GM12878 (cell line): ENCODE results near the gene SERPINB4. TPM values are rescaled to one million over a fixed set of nuclear protein-coding genes. Genes with fewer than 3 reads are reported as not detected.

ENCODE experiments used
- E4F1 ChIP-seq: fragments of 450-650 bp; IDR thresholded peaks from 2 replicates; pipeline ENCODE4 v1.6.1; 2018; ENCODE audit warnings: borderline replicate concordance, mild to moderate bottlenecking; ENCODE audit not compliant: partially characterized antibody
- IKZF2 ChIP-seq, 2 experiments: fragments of 450-650 bp; IDR thresholded peaks; 2 replicates each; pipeline ENCODE4 v1.6.1; 2017; ENCODE audit warnings: mild to moderate bottlenecking in 2 of 2, moderate library complexity in 2 of 2
- JUNB ChIP-seq: IDR thresholded peaks from 2 replicates; pipeline ENCODE4 v1.6.1; 2016; ENCODE audit warnings: antibody characterized with exemption, mild to moderate bottlenecking
- KLF5 ChIP-seq: fragments of 450-650 bp; IDR thresholded peaks from 2 replicates; pipeline ENCODE4 v1.6.1; 2014; ENCODE audit warnings: mild to moderate bottlenecking; ENCODE audit not compliant: partially characterized antibody
- NFYA ChIP-seq: IDR thresholded peaks from 2 replicates; pipeline ENCODE4 v1.6.1; 2011; ENCODE audit warnings: low read depth, mild to moderate bottlenecking, low read length, improper control_type of control experiment, borderline replicate concordance
- PML ChIP-seq: IDR thresholded peaks from 2 replicates; pipeline ENCODE4 v1.6.1; 2012; ENCODE audit warnings: low read length, inconsistent platforms
- SP1 ChIP-seq: IDR thresholded peaks from one replicate; pipeline ENCODE4 v1.6.1; 2011; ENCODE audit warnings: low read depth, low read length
- SUZ12 ChIP-seq: fragments of 200-600 bp; sonication (generic); IDR thresholded peaks from one replicate; pipeline ENCODE4 v1.6.1; 2018; ENCODE audit warnings: antibody characterized with exemption, mild to moderate bottlenecking; ENCODE audit not compliant: unreplicated experiment
- YY1 ChIP-seq: IDR thresholded peaks from 2 replicates; pipeline ENCODE4 v1.6.1; 2011; ENCODE audit warnings: low read depth, mild to moderate bottlenecking, low read length
- polyA plus RNA-seq, 11 experiments: library from polyadenylated mRNA; depleted of rRNA in 4 of 11; unstranded in 6 of 11; stranded (reverse) in 5 of 11; fragments of >200 nt; fragmentation: Nextera tagmentation in 4 of 11; fragmentation: Illumina TruSeq in 1 of 11; extraction: Ambion mirVana in 4 of 11; extraction: Trizol in 1 of 11; gene quantifications; 1 replicate in 1 of 11; 2 replicates in 10 of 11; pipeline versions ENCODE4 v1.2.1 to v1.2.3, GENCODE V29; 2011 to 2016; ENCODE audit warnings: inconsistent platforms in 2 of 11, missing spikeins in 2 of 11, low read depth in 1 of 11
- total RNA-seq, 4 experiments: library from RNA; depleted of rRNA in 3 of 4; stranded (reverse); fragments of >200 nt in 3 of 4; fragmentation: Illumina TruSeq in 1 of 4; extraction: Trizol in 1 of 4; gene quantifications; 2 replicates each; pipeline versions ENCODE4 v1.2.1 to v1.2.3, GENCODE V29; 2013 to 2021
- TF ChIP-seq, protein P1 (sequence below): IDR thresholded peaks from 2 replicates; pipeline ENCODE4 v1.6.1; 2012; ENCODE audit warnings: improper control_type of control experiment, low read depth, low read length; ENCODE audit not compliant: insufficient replicate concordance

Gene SERPINB4
- total and polyA plus RNA-seq, 10 of the 15 experiments (the other 5 are each of a cell fraction or from before 2014, with no cell fraction given): not detected

DNA sequence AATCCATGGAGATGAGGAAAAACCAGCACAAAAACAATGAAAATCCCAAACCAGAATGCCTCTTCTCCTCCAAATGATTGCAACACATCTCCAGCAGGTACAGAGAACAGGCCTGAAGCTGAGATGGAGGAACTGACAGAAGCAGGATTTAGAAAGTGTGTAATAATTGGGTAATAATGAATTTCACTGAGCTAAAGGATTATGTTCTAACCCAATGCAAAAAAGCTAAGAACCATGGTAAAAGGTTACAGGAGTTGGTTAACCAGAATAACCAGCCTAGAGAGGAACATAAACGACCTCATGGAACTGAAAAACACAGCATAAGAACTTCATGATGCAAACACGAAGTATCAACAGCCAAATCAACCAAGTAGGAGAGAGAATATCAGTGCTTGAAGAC is 45.0 kb upstream of the SERPINB4 start (continued):
- TF ChIP-seq, protein P1, sequence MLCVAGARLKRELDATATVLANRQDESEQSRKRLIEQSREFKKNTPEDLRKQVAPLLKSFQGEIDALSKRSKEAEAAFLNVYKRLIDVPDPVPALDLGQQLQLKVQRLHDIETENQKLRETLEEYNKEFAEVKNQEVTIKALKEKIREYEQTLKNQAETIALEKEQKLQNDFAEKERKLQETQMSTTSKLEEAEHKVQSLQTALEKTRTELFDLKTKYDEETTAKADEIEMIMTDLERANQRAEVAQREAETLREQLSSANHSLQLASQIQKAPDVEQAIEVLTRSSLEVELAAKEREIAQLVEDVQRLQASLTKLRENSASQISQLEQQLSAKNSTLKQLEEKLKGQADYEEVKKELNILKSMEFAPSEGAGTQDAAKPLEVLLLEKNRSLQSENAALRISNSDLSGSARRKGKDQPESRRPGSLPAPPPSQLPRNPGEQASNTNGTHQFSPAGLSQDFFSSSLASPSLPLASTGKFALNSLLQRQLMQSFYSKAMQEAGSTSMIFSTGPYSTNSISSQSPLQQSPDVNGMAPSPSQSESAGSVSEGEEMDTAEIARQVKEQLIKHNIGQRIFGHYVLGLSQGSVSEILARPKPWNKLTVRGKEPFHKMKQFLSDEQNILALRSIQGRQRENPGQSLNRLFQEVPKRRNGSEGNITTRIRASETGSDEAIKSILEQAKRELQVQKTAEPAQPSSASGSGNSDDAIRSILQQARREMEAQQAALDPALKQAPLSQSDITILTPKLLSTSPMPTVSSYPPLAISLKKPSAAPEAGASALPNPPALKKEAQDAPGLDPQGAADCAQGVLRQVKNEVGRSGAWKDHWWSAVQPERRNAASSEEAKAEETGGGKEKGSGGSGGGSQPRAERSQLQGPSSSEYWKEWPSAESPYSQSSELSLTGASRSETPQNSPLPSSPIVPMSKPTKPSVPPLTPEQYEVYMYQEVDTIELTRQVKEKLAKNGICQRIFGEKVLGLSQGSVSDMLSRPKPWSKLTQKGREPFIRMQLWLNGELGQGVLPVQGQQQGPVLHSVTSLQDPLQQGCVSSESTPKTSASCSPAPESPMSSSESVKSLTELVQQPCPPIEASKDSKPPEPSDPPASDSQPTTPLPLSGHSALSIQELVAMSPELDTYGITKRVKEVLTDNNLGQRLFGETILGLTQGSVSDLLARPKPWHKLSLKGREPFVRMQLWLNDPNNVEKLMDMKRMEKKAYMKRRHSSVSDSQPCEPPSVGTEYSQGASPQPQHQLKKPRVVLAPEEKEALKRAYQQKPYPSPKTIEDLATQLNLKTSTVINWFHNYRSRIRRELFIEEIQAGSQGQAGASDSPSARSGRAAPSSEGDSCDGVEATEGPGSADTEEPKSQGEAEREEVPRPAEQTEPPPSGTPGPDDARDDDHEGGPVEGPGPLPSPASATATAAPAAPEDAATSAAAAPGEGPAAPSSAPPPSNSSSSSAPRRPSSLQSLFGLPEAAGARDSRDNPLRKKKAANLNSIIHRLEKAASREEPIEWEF: no peak
- TF ChIP-seq NFYA: no peak
- no peak for TF ChIP-seq E4F1
- TF ChIP-seq SP1: no peak
- no peak for TF ChIP-seq PML
- TF ChIP-seq IKZF2 (IDR thresholded peaks at IDR 0.05): no peak
- no peak for TF ChIP-seq KLF5
- no peak for TF ChIP-seq JUNB
- TF ChIP-seq SUZ12: no peak
- no peak for TF ChIP-seq YY1
